Neural progenitor cell (in vitro differentiated cells): ENCODE results near the gene PTCHD1.

Experiments
- EZH2 ChIP-seq: fragments of 200-600 bp; sonication (generic); IDR thresholded peaks from 2 replicates; pipeline ENCODE4 v1.6.1; 2017; ENCODE audit warnings: antibody characterized with exemption, mild to moderate bottlenecking, moderate library complexity
- EZH2phosphoT487 ChIP-seq: fragments of 200-600 bp; sonication (generic); IDR thresholded peaks from 2 replicates; pipeline ENCODE4 v1.6.1; 2017; ENCODE audit warnings: antibody characterized with exemption
- TF ChIP-seq, protein P1 (sequence below): fragments of 200-600 bp; sonication (generic); IDR thresholded peaks from 2 replicates; pipeline ENCODE4 v1.5.1; 2017; ENCODE audit warnings: antibody characterized with exemption, mild to moderate bottlenecking

GRCh38 chrX:23398570-23398969 lies 63.9 kb downstream of the PTCHD1 start:
- no peak for TF ChIP-seq EZH2
- TF ChIP-seq, protein P1, sequence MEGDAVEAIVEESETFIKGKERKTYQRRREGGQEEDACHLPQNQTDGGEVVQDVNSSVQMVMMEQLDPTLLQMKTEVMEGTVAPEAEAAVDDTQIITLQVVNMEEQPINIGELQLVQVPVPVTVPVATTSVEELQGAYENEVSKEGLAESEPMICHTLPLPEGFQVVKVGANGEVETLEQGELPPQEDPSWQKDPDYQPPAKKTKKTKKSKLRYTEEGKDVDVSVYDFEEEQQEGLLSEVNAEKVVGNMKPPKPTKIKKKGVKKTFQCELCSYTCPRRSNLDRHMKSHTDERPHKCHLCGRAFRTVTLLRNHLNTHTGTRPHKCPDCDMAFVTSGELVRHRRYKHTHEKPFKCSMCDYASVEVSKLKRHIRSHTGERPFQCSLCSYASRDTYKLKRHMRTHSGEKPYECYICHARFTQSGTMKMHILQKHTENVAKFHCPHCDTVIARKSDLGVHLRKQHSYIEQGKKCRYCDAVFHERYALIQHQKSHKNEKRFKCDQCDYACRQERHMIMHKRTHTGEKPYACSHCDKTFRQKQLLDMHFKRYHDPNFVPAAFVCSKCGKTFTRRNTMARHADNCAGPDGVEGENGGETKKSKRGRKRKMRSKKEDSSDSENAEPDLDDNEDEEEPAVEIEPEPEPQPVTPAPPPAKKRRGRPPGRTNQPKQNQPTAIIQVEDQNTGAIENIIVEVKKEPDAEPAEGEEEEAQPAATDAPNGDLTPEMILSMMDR, result no peak
- TF ChIP-seq EZH2phosphoT487, result no peak
